GM18507 (cell line): ENCODE data around the gene EPHA2.
"Not testable (repeated sequence)": the region's sequence is repeated elsewhere in the genome, so short reads cannot be mapped to it uniquely, and the experiment has no call there.

Source experiments
- DNase-seq: peaks from one replicate; pipeline ENCODE4 v3.0.0; 2011; ENCODE audit warnings: low read depth; ENCODE audit not compliant: insufficient read length; ENCODE audit errors: extremely low spot score
- FAIRE-seq: peaks from 2 replicates; lab custom pipeline; 2011; peaks lifted over from hg19 to GRCh38; lab: Jason Lieb, UNC

EPHA2 gene

DNA sequence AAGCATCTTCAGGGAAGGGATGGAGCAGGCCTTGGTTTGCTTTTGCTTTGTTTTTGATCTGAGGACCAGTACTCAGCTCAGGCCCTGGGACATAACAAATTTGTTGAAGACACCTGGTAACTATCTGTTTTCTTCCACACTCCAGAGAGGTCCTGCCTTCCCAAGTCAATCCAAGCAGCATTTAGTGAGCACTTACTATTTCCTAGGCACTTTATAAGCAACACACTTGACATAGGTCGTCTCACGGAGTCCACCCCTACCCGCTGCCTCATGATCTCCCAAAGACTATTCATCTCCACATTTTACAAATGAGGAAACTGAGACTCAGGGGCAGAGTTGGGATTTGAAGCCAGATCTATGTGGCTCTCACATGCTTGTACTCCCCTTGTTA, 14.4 kb upstream of the EPHA2 start:
- no peak for FAIRE-seq
- no peak for DNase-seq

GRCh38 chr1:16168622-16169360, 12.9 kb upstream of the EPHA2 start:
- no peak for FAIRE-seq
- no peak for DNase-seq

GRCh38 chr1:16168144-16168495, 12.3 kb upstream of the EPHA2 start:
- not testable (repeated sequence) for DNase-seq, FAIRE-seq

GRCh38 chr1:16167331-16168143, 11.7 kb upstream of the EPHA2 start:
- DNase-seq, result peak; percentile 63
- FAIRE-seq, result peak; percentile 5

GRCh38 chr1:16166117-16166516, 10.2 kb upstream of the EPHA2 start:
- no peak for DNase-seq
- no peak for FAIRE-seq

DNA sequence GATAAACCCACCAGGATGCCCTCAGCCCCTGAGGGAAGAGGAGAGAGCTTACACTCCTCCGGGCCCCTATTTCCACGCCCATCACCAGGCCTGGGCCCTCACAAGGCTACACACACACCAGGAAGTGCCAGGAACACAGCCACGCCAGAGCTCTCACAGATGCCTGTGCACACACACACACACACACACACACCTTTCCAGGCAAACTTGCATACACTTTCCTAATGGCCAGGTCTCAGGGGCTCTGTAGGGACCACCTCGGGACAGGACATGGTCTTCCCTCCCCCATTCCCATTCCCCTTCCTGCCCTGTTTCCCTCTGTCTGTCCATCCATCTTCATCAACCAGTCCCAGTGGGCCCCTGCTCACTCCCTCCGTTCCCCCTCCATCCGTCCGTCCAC, 9.7 kb upstream of the EPHA2 start:
- no peak for FAIRE-seq
- no peak for DNase-seq

- DNase-seq, result no peak
These were observed 9.2 kb upstream of the EPHA2 start for GRCh38 chr1:16165073-16165364.

DNA sequence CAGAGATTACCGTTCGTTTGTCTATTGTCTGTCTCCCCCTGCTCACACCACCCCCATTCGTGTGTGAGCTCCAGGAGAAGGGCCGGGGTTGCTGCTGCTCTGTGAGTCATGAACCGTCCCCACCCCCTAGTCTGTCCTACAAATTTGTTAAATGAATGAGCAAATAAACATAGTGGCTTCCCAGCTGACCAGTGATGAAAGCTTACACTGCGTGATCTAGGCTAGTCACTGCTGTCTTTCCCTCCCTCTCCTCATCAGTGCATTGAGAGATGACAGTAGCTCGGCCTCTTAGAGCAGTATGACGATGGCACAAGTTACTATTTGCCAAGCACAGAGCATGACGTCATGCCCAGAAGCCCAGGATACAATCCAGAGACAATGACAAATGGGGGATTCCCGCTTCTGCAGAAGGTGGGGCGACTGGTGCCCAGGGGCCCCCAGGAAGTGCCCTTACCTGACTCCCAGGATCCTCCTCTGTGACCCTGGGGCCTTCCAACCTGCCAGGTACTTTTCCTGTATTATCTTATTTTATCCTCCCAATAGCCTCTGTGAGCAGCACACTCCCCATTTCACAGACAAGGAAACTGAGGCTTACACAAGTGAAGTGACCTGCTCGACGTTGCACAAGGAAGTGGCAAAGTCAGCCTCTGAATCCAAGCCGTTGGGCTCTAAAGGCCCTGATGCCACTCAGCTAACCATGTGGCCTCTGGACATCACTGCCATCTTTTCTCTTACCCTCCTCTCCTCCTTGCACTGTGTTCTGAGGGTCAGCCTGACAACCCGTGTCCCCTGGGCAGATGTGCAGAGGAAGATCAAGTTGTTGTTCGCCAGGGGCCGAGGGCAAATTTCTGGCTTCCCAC, 8.6 kb upstream of the EPHA2 start:
- FAIRE-seq (no peak), DNase-seq (no peak)

More at GRCh38 chr1:16165073-16165364, 9.2 kb upstream of the EPHA2 start:
- no peak for FAIRE-seq

DNA sequence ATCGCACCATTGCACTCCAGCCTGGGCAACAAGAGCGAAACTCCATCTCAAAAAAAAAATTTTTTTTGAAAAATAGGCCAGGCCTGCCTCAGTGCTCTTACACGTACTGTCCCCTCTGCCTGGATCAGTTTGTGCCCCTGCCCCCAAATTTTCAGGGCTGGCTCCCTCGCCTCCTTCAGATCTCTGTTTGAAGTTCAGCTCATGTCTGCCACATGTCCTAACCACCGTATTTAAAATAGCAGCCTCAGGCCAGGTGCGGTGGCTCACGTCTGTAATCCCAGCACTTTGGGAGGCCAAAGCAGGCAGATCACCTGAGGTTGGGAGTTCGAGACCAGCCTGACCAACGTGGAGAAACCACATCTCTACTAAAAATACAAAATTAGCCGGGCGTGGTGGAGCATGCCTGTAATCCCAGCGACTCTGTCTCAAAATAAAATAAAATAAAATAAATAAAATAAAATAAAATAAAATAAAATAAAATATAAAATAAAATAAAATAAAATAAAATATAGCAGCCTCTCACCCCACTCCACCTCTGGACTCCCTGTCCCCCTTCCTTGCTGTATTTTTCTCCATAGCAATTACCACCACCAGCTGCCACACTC, 7.8 kb upstream of the EPHA2 start:
- DNase-seq, FAIRE-seq: not testable (repeated sequence)

GRCh38 chr1:16162163-16162822, 6.4 kb upstream of the EPHA2 start:
- FAIRE-seq (no peak), DNase-seq (no peak)

DNA sequence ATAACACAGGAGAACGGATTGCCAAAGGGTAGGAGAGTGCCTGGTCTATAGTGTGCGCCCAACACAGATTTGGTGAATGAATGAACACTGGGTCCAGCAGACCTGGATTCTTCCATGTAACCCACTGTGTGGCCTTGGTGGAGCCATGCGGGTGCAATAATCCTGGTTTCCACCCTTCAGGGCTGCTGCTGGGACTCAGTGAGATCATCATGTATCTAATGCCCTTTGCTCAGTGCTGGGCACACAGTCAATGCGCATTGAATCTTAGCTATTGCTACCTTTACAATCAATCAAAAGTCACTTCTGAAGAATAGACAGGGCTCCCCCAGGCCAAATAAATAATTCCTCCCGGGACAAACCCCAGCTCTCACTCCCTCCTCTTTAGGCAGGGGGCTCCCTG, 5.8 kb upstream of the EPHA2 start:
- FAIRE-seq (no peak), DNase-seq (no peak)

GRCh38 chr1:16158993-16159831, 3.3 kb upstream of the EPHA2 start:
- no peak for FAIRE-seq
- no peak for DNase-seq

GRCh38 chr1:16158025-16158424, 2.2 kb upstream of the EPHA2 start:
- FAIRE-seq (no peak), DNase-seq (no peak)

DNA sequence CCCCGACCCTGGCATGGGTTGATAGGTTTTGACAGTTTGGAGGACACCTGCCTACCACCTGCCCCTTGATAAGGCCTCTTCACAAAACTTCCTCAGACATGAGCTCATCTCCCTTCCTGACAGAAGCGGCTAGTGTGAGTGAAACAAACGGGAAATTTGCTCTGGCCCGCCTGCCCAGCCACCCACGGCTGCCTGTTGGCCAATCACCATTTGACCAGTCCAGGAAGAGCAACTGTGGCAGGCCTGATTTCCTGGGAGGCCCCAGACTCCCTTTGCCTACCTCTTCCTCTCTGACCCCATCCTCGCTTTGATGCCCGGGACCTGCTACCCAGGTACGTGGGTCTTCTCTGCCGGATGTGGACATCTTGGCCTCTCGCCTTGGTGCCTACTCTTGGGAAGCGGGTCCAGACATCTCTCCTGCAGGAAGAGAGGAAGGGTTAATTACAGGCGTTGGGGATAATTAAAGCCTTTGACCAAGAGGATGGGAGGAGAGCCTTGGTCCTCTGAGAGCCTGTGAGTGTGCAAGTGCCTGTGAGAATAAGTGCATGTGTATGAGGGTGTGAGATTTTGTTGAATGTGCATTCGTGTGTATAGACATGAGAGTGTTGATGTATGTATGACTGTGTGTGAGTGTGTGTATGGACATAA, 1.1 kb upstream of the EPHA2 start:
- no peak for DNase-seq
- no peak for FAIRE-seq

GRCh38 chr1:16153999-16154673, 1.7 kb downstream of the EPHA2 start:
- no peak for FAIRE-seq
- no peak for DNase-seq

DNA sequence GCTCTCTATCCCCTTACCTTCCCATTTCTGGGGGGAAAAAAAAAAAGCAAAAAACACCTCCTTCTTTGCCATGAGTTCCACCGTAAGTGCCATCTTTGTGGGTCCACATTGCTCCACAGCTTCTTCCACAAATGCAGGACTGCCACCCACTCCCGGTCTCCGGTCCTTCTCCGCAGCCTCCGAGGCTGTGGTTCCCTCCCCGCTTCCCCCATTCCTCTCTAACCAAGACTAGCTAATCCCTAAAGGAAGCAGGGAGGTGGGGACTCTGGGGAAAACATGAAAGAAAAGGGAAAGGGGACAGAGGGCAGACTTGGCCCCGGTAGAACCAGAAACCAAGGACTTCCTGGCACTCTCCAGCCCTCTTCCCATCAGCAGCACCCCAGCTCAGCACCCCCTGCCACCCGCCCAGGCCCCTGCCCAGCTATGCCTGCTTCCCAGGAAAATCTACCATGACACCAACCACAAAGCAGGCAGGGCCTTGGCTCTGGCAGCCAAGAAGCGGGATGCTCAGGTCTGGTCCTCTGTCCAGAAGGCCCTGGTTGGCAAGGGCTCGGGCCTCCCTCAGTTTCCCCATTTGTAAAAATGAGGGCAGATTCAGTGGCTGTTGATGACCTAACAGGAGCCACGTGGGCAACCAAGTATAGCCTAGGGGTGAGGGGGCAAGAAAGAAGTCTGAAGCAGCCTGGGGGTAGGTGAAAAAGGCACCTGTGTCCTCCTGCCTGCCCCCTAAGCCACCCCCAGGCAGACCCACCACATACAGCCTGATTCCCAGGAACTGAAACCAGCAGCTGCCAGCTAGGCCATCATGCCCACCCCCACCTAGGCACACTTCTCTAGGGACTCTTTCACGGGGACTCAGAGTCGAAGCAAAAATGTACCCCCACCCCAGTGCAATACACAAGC, 2.5 kb downstream of the EPHA2 start:
- FAIRE-seq (no peak), DNase-seq (no peak)
